ENCODE data around the gene MRFAP1. TPM values are rescaled to one million over a fixed set of nuclear protein-coding genes. Genes with fewer than 3 reads are reported as not detected.

The MRFAP1 gene
- total and polyA plus RNA-seq, 10 of the 15 experiments (the other 5 are each of a cell fraction or from before 2014, with no cell fraction given) = 18.7 to 105 (median 80.8) TPM

DNA sequence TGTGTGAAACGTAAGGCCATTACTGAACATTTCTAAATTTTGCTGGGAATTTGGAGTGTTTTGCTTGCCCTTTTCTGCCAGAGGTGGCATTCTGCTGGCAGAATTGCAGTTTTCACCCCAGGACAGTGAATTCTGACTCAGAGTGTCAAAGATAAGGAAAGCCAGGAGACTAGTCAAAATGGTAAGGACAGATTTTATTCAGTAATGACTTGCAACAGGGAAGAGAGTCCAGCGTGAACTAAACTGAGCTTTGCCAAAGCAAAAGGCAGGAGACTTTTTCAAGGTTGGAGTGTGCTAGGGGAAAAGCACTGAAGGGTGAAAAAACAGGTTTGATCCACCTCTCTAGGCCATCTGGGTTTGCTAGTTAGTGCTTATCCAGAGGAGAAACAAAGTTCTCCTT, 19.4 kb downstream of the MRFAP1 start:
- Histone ChIP-seq H3K4me2 (ENCODE audit: control insufficient read depth, insufficient read depth) (no peak overlapping the region), H3K9ac (ENCODE audit: control insufficient read depth, insufficient read depth, low read length) (no peak overlapping the region), H3K4me1 (ENCODE audit: control insufficient read depth, insufficient read depth, low read length) (no peaks in the 10 kb centered on the region), H4K20me1 (ENCODE audit: control insufficient read depth, insufficient read depth) (no peaks in the 10 kb centered on the region), H3K36me3 (ENCODE audit: control insufficient read depth in 2 of 2, insufficient read depth in 2 of 2, low read length in 1 of 2) (no peaks in the 10 kb centered on the region), H2AFZ (ENCODE audit: control insufficient read depth, low read depth, low read length) (no peak overlapping the region), H3K79me2 (ENCODE audit: control insufficient read depth, insufficient read depth, low read length) (no peaks in the 10 kb centered on the region), H3K27me3 (replicated peaks in 1 of 2; ENCODE audit: control insufficient read depth in 2 of 2, insufficient read depth in 2 of 2, low read length in 1 of 2) (peaks cover 15 to 16% of the 10 kb centered on the region in 2 experiments), H3K9me3 (replicated peaks; ENCODE audit: control insufficient read depth, insufficient read depth, low read length) (no peaks in the 10 kb centered on the region), H3K27ac (ENCODE audit: control insufficient read depth, insufficient read depth) (no peak overlapping the region), H3K4me3 (no peak overlapping the region)
- ATAC-seq (no peak), DNase-seq (ENCODE audit: low read depth, low spot score) (no peak), FAIRE-seq (no peak)
- ChIA-PET CTCF (interaction anchor here (1.5 kb wide), 1 partner anchor 15 kb away, joined by 6 read pairs; no protein-coding TSS in a partner anchor), POLR2A (interaction anchor here (1.4 kb wide), 1 partner anchor 13 kb away, joined by 6 read pairs; a partner anchor contains a TSS), SMC1A (ENCODE audit: uncharacterized antibody, unreplicated experiment) (no interaction called here), RAD21 (ENCODE audit: unreplicated experiment) (interaction anchor here (0.7 kb wide), 1 partner anchor 18 kb away, joined by 3 read pairs; no protein-coding TSS in a partner anchor)
- intact Hi-C loops (cut with micrococcal nuclease; ENCODE audit: unreplicated experiment) (no loop called here), in situ Hi-C loops (cut with MboI) (no loop called here)
- WGBS (ENCODE audit: insufficient coverage, insufficient replicate concordance, low lambda C conversion rate, missing lambda C conversion rate) = 13% methylated on average over 2 of the region's 2 CpGs
- BruUV-seq (replicated peaks) = no TSS peak
- TF ChIP-seq, protein P1, sequence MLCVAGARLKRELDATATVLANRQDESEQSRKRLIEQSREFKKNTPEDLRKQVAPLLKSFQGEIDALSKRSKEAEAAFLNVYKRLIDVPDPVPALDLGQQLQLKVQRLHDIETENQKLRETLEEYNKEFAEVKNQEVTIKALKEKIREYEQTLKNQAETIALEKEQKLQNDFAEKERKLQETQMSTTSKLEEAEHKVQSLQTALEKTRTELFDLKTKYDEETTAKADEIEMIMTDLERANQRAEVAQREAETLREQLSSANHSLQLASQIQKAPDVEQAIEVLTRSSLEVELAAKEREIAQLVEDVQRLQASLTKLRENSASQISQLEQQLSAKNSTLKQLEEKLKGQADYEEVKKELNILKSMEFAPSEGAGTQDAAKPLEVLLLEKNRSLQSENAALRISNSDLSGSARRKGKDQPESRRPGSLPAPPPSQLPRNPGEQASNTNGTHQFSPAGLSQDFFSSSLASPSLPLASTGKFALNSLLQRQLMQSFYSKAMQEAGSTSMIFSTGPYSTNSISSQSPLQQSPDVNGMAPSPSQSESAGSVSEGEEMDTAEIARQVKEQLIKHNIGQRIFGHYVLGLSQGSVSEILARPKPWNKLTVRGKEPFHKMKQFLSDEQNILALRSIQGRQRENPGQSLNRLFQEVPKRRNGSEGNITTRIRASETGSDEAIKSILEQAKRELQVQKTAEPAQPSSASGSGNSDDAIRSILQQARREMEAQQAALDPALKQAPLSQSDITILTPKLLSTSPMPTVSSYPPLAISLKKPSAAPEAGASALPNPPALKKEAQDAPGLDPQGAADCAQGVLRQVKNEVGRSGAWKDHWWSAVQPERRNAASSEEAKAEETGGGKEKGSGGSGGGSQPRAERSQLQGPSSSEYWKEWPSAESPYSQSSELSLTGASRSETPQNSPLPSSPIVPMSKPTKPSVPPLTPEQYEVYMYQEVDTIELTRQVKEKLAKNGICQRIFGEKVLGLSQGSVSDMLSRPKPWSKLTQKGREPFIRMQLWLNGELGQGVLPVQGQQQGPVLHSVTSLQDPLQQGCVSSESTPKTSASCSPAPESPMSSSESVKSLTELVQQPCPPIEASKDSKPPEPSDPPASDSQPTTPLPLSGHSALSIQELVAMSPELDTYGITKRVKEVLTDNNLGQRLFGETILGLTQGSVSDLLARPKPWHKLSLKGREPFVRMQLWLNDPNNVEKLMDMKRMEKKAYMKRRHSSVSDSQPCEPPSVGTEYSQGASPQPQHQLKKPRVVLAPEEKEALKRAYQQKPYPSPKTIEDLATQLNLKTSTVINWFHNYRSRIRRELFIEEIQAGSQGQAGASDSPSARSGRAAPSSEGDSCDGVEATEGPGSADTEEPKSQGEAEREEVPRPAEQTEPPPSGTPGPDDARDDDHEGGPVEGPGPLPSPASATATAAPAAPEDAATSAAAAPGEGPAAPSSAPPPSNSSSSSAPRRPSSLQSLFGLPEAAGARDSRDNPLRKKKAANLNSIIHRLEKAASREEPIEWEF (IDR thresholded peaks at IDR 0.05; ENCODE audit: insufficient replicate concordance, low read depth, low read length) = no peak
- TF ChIP-seq MEF2B (IDR thresholded peaks at IDR 0.05; ENCODE audit: partially characterized antibody, poor library complexity, severe bottlenecking) (no peak), SREBF2 (IDR thresholded peaks at IDR 0.05; ENCODE audit: low read length) (no peak), SMAD1 (IDR thresholded peaks at IDR 0.05; ENCODE audit: low read depth, partially characterized antibody) (no peak), NR2F1 (conservative IDR thresholded peaks at IDR 0.05) (no peak), ETV6 (conservative IDR thresholded peaks at IDR 0.05 in 1 of 2, IDR thresholded peaks at IDR 0.05 in 1 of 2; ENCODE audit: borderline replicate concordance in 1 of 2, low read depth in 1 of 2) (no peak), RFX5 (IDR thresholded peaks at IDR 0.05; ENCODE audit: low read depth, low read length) (no peak)
- TF ChIP-seq, protein P2, sequence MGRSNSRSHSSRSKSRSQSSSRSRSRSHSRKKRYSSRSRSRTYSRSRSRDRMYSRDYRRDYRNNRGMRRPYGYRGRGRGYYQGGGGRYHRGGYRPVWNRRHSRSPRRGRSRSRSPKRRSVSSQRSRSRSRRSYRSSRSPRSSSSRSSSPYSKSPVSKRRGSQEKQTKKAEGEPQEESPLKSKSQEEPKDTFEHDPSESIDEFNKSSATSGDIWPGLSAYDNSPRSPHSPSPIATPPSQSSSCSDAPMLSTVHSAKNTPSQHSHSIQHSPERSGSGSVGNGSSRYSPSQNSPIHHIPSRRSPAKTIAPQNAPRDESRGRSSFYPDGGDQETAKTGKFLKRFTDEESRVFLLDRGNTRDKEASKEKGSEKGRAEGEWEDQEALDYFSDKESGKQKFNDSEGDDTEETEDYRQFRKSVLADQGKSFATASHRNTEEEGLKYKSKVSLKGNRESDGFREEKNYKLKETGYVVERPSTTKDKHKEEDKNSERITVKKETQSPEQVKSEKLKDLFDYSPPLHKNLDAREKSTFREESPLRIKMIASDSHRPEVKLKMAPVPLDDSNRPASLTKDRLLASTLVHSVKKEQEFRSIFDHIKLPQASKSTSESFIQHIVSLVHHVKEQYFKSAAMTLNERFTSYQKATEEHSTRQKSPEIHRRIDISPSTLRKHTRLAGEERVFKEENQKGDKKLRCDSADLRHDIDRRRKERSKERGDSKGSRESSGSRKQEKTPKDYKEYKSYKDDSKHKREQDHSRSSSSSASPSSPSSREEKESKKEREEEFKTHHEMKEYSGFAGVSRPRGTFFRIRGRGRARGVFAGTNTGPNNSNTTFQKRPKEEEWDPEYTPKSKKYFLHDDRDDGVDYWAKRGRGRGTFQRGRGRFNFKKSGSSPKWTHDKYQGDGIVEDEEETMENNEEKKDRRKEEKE (IDR thresholded peaks at IDR 0.05) = no peak
- TF ChIP-seq, protein P3, sequence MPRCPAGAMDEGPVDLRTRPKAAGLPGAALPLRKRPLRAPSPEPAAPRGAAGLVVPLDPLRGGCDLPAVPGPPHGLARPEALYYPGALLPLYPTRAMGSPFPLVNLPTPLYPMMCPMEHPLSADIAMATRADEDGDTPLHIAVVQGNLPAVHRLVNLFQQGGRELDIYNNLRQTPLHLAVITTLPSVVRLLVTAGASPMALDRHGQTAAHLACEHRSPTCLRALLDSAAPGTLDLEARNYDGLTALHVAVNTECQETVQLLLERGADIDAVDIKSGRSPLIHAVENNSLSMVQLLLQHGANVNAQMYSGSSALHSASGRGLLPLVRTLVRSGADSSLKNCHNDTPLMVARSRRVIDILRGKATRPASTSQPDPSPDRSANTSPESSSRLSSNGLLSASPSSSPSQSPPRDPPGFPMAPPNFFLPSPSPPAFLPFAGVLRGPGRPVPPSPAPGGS (IDR thresholded peaks at IDR 0.05; ENCODE audit: borderline replicate concordance, insufficient read depth, low read depth, low read length, poor library complexity, severe bottlenecking) = no peak
- TF ChIP-seq, protein P4, sequence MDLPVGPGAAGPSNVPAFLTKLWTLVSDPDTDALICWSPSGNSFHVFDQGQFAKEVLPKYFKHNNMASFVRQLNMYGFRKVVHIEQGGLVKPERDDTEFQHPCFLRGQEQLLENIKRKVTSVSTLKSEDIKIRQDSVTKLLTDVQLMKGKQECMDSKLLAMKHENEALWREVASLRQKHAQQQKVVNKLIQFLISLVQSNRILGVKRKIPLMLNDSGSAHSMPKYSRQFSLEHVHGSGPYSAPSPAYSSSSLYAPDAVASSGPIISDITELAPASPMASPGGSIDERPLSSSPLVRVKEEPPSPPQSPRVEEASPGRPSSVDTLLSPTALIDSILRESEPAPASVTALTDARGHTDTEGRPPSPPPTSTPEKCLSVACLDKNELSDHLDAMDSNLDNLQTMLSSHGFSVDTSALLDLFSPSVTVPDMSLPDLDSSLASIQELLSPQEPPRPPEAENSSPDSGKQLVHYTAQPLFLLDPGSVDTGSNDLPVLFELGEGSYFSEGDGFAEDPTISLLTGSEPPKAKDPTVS (IDR thresholded peaks at IDR 0.05; ENCODE audit: low read depth, low read length) = no peak

All from GM12878 (cell line).